HepG2 (cell line): ENCODE results near the gene AXIN1. TPM values are rescaled to one million over a fixed set of nuclear protein-coding genes. Genes with fewer than 3 reads are reported as not detected.

Experiments
- AHDC1 ChIP-seq: sonication (generic); formaldehyde crosslinking; IDR thresholded peaks from 2 replicates; pipeline ENCODE4 v1.5.1; 2020; ENCODE audit warnings: mild to moderate bottlenecking, missing genetic modification reagents, borderline replicate concordance
- ATF1 ChIP-seq: IDR thresholded peaks from 2 replicates; pipeline ENCODE4 v1.6.1; 2016; ENCODE audit warnings: mild to moderate bottlenecking, control low read depth
- BRF2 ChIP-seq: sonication (generic); formaldehyde crosslinking; IDR thresholded peaks from 2 replicates; pipeline ENCODE4 v1.8.1; 2022; ENCODE audit warnings: mild to moderate bottlenecking, missing genetic modification reagents
- GABPA ChIP-seq, 2 experiments: IDR thresholded peaks; 2 replicates each; pipeline ENCODE4 v1.6.1; 2011 to 2016; ENCODE audit warnings: low read depth in 2 of 2, low read length in 1 of 2, missing biosample characterization in 1 of 2, missing genetic modification characterization in 1 of 2
- GMEB1 ChIP-seq: sonication (generic); formaldehyde crosslinking; IDR thresholded peaks from 2 replicates; pipeline ENCODE4 v1.5.1; 2020; ENCODE audit warnings: missing genetic modification reagents, mild to moderate bottlenecking, borderline replicate concordance
- HDAC1 ChIP-seq: sonication (generic); formaldehyde crosslinking; IDR thresholded peaks from 2 replicates; pipeline ENCODE4 v1.5.1; 2020; ENCODE audit warnings: mild to moderate bottlenecking, missing genetic modification reagents
- IKZF5 ChIP-seq: IDR thresholded peaks from 2 replicates; pipeline ENCODE4 v1.6.1; 2018; ENCODE audit warnings: missing genetic modification reagents, mild to moderate bottlenecking, missing compliant biosample characterization
- NFIC ChIP-seq: IDR thresholded peaks from 2 replicates; pipeline ENCODE4 v1.6.1; 2012; ENCODE audit warnings: mild to moderate bottlenecking, low read length, inconsistent platforms
- SP1 ChIP-seq, 2 experiments: fragments of 450-650 bp in 1 of 2; sonication (generic) in 1 of 2; formaldehyde crosslinking in 1 of 2; IDR thresholded peaks; 2 replicates each; pipeline versions ENCODE4 v1.4.0 to v1.6.1; 2016 to 2020; ENCODE audit warnings: missing genetic modification reagents in 1 of 2
- TFDP1 ChIP-seq: IDR thresholded peaks from 2 replicates; pipeline ENCODE4 v1.6.1; 2016; ENCODE audit warnings: missing compliant biosample characterization, missing genetic modification reagents, borderline replicate concordance
- THRA ChIP-seq: sonication (generic); formaldehyde crosslinking; IDR thresholded peaks from 2 replicates; pipeline ENCODE4 v1.4.0; 2020; ENCODE audit warnings: missing genetic modification reagents, borderline replicate concordance
- ZNF121 ChIP-seq: sonication (generic); formaldehyde crosslinking; IDR thresholded peaks from 2 replicates; pipeline ENCODE4 v1.5.0; 2020; ENCODE audit warnings: mild to moderate bottlenecking, missing genetic modification reagents
- ZNF788 ChIP-seq: sonication (generic); formaldehyde crosslinking; IDR thresholded peaks from 2 replicates; pipeline ENCODE4 v1.5.0; 2020; ENCODE audit warnings: mild to moderate bottlenecking, missing genetic modification reagents, borderline replicate concordance
- ZNF878 ChIP-seq: sonication (generic); formaldehyde crosslinking; IDR thresholded peaks from 2 replicates; pipeline ENCODE4 v1.8.1; 2023; ENCODE audit warnings: mild to moderate bottlenecking, missing genetic modification reagents, moderate library complexity
- polyA plus RNA-seq, 8 experiments: library from polyadenylated mRNA; depleted of rRNA in 3 of 8; stranded (reverse) in 7 of 8; unstranded in 1 of 8; fragments of >200 nt; fragmentation: Illumina TruSeq in 4 of 8; extraction: Trizol in 4 of 8; gene quantifications; 2 replicates each; pipeline versions ENCODE4 v1.2.1 to v1.2.3, GENCODE V29; 2011 to 2016; ENCODE audit warnings: low read depth in 4 of 8, missing spikeins in 1 of 8, mixed read lengths in 1 of 8; ENCODE audit not compliant: insufficient read depth in 1 of 8
- total RNA-seq, 5 experiments: library from RNA; depleted of rRNA; stranded (reverse); fragments of >200 nt; fragmentation: Illumina TruSeq; extraction: Trizol; gene quantifications; 2 replicates each; pipeline ENCODE4 v1.2.3, GENCODE V29; 2016; ENCODE audit warnings: low read depth in 1 of 5

Gene AXIN1
- total and polyA plus RNA-seq, 2 of the 13 experiments (the other 11 are each of a cell fraction or from before 2014, with no cell fraction given), result 24.0 to 26.0 TPM

- TF ChIP-seq GABPA (IDR thresholded peaks at IDR 0.05; ENCODE audit: low read depth, low read length) (no peak), GABPA (CRISPR knock-in tag; IDR thresholded peaks at IDR 0.05; ENCODE audit: low read depth) (peak; percentile 47; the same call in 1 of the 2 replicates), SP1 (IDR thresholded peaks at IDR 0.05) (no peak), SP1 (CRISPR knock-in tag; IDR thresholded peaks at IDR 0.05) (0 out of 2 replicates have a peak, but pooled peaks have one; percentile 7), BRF2 (CRISPR knock-in tag) (no peak), GMEB1 (CRISPR knock-in tag) (peak; percentile 69; the same call in 1 of the 2 replicates), NFIC (no peak), IKZF5 (peak; percentile 66; the same call in 1 of the 2 replicates), AHDC1 (CRISPR knock-in tag) (no peak), TFDP1 (CRISPR knock-in tag) (peak; percentile 35; the same call in 1 of the 2 replicates), HDAC1 (peak; percentile 94), ATF1 (no peak), ZNF878 (CRISPR knock-in tag) (no peak), ZNF121 (peak; percentile 85), ZNF788 (CRISPR knock-in tag) (peak; percentile 91; the same call in 1 of the 2 replicates), THRA (peak; percentile 51; the same call in 1 of the 2 replicates)
Observed at GRCh38 chr16:361872-362701, 9.6 kb upstream of the AXIN1 start (continued).
